Measurements from ENCODE around the gene CNOT11.

CNOT11 gene

DNA sequence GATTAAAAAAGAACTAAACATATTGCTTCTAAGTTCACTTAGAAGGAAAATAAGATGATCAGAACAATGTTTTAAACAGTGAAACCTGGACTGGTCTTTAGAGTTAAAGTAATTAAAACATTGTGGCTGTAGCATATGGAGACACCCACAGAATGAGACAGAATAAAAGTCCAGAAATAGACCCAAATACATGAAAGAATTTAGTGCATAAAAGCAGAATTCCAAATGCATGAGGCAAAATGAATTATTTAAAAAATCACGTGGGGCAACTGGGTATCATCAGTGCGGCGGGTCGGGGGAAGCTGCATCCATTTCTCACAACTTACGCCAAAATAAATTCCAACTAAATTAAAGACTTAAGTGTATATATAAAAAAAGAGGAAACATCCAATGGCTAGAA lies 43.7 kb downstream of the CNOT11 start:
- DNase-seq (ENCODE audit: low read depth): no peak
- no peak for TF ChIP-seq CTCF (IDR thresholded peaks at IDR 0.05; ENCODE audit: low read depth, low read length, missing control alignments)
- no peak overlapping the region for H3K4me3 ChIP-seq (ENCODE audit: low read depth, low read length)

DNA sequence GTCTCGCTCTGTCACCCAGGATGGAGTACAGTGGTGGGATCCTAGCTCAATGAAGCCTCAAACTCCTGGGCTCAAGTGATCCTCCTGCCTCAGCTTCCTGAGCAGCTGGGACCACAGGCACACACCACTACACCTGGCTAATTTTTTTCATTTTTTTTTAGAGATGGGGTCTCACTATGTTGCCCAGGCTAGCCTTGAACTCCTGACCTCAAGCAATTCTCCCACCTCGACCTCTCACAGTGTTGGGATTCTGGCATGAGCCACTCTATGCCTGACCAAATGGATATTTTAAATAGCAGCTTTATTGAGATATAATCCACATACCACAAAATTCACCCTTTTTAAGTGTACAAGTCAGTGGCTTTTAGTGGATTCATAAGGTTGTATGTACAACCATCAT lies 44.7 kb downstream of the CNOT11 start:
- DNase-seq (ENCODE audit: low read depth): no peak
- H3K4me3 ChIP-seq (ENCODE audit: low read depth, low read length): no peak overlapping the region
- no peak for TF ChIP-seq CTCF (IDR thresholded peaks at IDR 0.05; ENCODE audit: low read depth, low read length, missing control alignments)

- TF ChIP-seq CTCF (IDR thresholded peaks at IDR 0.05; ENCODE audit: low read depth, low read length, missing control alignments): no peak
- no peak for DNase-seq (ENCODE audit: low read depth)
- H3K4me3 ChIP-seq (ENCODE audit: low read depth, low read length): no peak overlapping the region
Observed at GRCh38 chr2:101299604-101300003, 46.9 kb downstream of the CNOT11 start.

GRCh38 chr2:101300164-101300563 lies 47.5 kb downstream of the CNOT11 start:
- TF ChIP-seq CTCF (IDR thresholded peaks at IDR 0.05; ENCODE audit: low read depth, low read length, missing control alignments): no peak
- H3K4me3 ChIP-seq (ENCODE audit: low read depth, low read length): no peak overlapping the region
- DNase-seq (ENCODE audit: low read depth): no peak

DNA sequence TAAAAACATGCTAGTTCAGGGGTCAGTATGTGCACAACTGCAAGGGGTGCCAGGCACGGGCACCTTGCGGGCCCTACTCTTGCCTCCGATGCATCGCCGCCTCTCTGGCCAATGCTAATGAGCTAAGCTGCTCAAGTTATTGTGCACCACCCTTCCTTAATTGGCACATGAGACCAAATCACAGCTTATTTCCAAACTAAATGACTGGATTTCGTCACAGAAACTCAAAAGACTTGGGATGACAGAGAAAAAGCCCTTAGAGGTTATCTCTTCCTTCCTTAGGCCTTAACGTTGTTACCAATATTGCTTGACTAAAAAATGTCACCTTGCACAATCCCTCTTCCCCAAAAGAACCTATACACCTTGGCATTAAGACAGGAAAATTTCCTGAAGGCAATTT lies 48.1 kb downstream of the CNOT11 start:
- DNase-seq (ENCODE audit: low read depth): no peak
- no peak overlapping the region for H3K4me3 ChIP-seq (ENCODE audit: low read depth, low read length)
- TF ChIP-seq CTCF (IDR thresholded peaks at IDR 0.05; ENCODE audit: low read depth, low read length, missing control alignments): no peak

DNA sequence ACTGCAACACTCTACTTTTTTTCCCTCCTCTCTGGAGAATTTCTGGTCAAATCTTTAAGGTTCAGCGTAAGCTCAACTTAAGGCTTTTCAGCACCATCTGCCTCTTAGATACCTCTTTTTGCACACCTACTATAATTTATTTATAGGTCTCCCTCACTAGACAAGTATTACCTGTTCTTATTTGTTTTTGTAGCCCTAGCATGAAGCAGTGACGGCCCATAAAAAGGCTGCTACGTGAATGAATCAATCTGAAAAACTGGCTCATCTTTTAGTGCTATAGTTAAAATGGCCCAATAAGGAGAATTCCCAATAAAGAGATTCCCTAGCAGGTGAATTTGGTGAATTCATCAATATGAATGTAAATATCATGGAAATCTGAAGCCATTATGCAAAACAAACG lies 49.3 kb downstream of the CNOT11 start:
- no peak for TF ChIP-seq CTCF (IDR thresholded peaks at IDR 0.05; ENCODE audit: low read depth, low read length, missing control alignments)
- no peak for DNase-seq (ENCODE audit: low read depth)
- H3K4me3 ChIP-seq (ENCODE audit: low read depth, low read length): no peak overlapping the region

DNA sequence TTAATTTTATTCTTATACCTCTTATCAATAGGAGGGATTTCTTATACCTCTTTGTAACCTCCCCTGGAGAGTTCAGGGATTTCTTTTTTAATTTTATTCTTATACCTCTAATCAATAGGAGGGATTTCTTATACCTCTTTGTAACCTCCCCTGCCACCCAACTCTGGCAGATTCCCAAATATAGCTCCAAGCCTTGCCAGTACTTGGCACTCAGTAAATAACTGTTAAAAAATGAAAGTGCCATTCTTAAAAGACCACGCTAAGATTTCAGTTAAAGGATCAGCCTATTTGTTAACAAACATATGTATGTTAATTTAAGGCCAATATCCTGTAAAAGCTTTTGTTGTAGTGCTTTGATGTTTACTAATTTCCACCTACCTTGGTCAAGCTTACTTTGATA lies 51.0 kb downstream of the CNOT11 start:
- no peak overlapping the region for H3K4me3 ChIP-seq (ENCODE audit: low read depth, low read length)
- TF ChIP-seq CTCF (IDR thresholded peaks at IDR 0.05; ENCODE audit: low read depth, low read length, missing control alignments): no peak
- no peak for DNase-seq (ENCODE audit: low read depth)

Data from GM12864 (cell line).